Neural cell (in vitro differentiated cells): Measurements from ENCODE around the gene KCNIP4. TPM values are rescaled to one million over a fixed set of nuclear protein-coding genes. Genes with fewer than 3 reads are reported as not detected.

Experiments used
- H2AFZ ChIP-seq: fragments of 200-600, 300-800 bp; sonication (generic), shearing (Covaris generic); 2 replicates; pipeline ENCODE4 v1.6.0; 2014; ENCODE audit warnings: low read depth, mild to moderate bottlenecking, antibody characterized with exemption, low read length, moderate library complexity
- H3F3A ChIP-seq: fragments of 200-600 bp; shearing (Covaris generic); 2 replicates; pipeline ENCODE4 v1.6.1; 2016; ENCODE audit warnings: mild to moderate bottlenecking, moderate library complexity, mixed read lengths, antibody characterized with exemption, low read length; ENCODE audit not compliant: insufficient read depth, poor library complexity, severe bottlenecking
- H3K27ac ChIP-seq: fragments of 200-600, 300-800 bp; sonication (generic), shearing (Covaris generic); 2 replicates; pipeline ENCODE4 v1.5.1; 2014; ENCODE audit warnings: mild to moderate bottlenecking, low read length, moderate library complexity
- H3K27me3 ChIP-seq: fragments of 300-800, 200-600 bp; sonication (generic), shearing (Covaris generic); 2 replicates; pipeline ENCODE4 v1.6.0; 2014; ENCODE audit warnings: mild to moderate bottlenecking, low read depth, low read length, moderate library complexity; ENCODE audit not compliant: insufficient read depth
- H3K36me3 ChIP-seq: fragments of 300-800, 200-600 bp; sonication (generic), shearing (Covaris generic); 2 replicates; pipeline ENCODE4 v1.5.1; 2014; ENCODE audit warnings: mild to moderate bottlenecking, antibody characterized with exemption, low read length, moderate library complexity; ENCODE audit not compliant: insufficient read depth
- H3K4me2 ChIP-seq: fragments of 300-800, 200-600 bp; sonication (generic), shearing (Covaris generic); 2 replicates; pipeline ENCODE4 v1.6.0; 2014; ENCODE audit warnings: mild to moderate bottlenecking, low read length
- H3K4me3 ChIP-seq: fragments of 300-800, 200-600 bp; sonication (generic), shearing (Covaris generic); 2 replicates; pipeline ENCODE4 v1.5.1; 2014; ENCODE audit warnings: mild to moderate bottlenecking, low read length, moderate library complexity
- H3K79me2 ChIP-seq: fragments of 200-600 bp; shearing (Covaris generic); replicated peaks from 2 replicates; pipeline ENCODE4 v1.6.0; 2014; ENCODE audit warnings: mild to moderate bottlenecking, low read length, moderate library complexity; ENCODE audit not compliant: insufficient read depth
- H3K9ac ChIP-seq: fragments of 300-800, 200-600 bp; sonication (generic), shearing (Covaris generic); 2 replicates; pipeline ENCODE4 v1.6.1; 2016; ENCODE audit warnings: mild to moderate bottlenecking, low read length, mixed read lengths
- H3K9me2 ChIP-seq: fragments of 200-600 bp; shearing (Covaris generic); 2 replicates; pipeline ENCODE4 v1.6.1; 2016; ENCODE audit warnings: mild to moderate bottlenecking, low read length, mixed read lengths; ENCODE audit not compliant: insufficient read depth
- H3K9me3 ChIP-seq: fragments of 200-600, 300-800 bp; sonication (generic), shearing (Covaris generic); 2 replicates; pipeline ENCODE4 v1.6.1; 2016; ENCODE audit warnings: mild to moderate bottlenecking, mixed run types, low read length, moderate library complexity, mixed read lengths
- H4K20me1 ChIP-seq: fragments of 200-600 bp; shearing (Covaris generic); 2 replicates; pipeline ENCODE4 v1.6.1; 2016; ENCODE audit warnings: mild to moderate bottlenecking, mixed run types; ENCODE audit not compliant: insufficient read depth
- CTCF ChIP-seq: fragments of 450-650 bp; IDR thresholded peaks from 2 replicates; pipeline ENCODE4 v1.5.1; 2014; ENCODE audit warnings: antibody characterized with exemption, mild to moderate bottlenecking, moderate library complexity; ENCODE audit not compliant: poor library complexity, severe bottlenecking
- EP300 ChIP-seq: fragments of 450-650 bp; conservative IDR thresholded peaks from 2 replicates; pipeline ENCODE4 v1.6.1; 2014; ENCODE audit warnings: antibody characterized with exemption, mild to moderate bottlenecking, moderate library complexity; ENCODE audit not compliant: poor library complexity, severe bottlenecking
- EZH2 ChIP-seq: fragments of 200-600, 300-800 bp; shearing (Covaris generic), sonication (generic); IDR thresholded peaks from 2 replicates; pipeline ENCODE4 v1.6.1; 2014; ENCODE audit warnings: antibody characterized with exemption, low read length, borderline replicate concordance, mild to moderate bottlenecking; ENCODE audit not compliant: insufficient read depth, poor library complexity, severe bottlenecking
- MXI1 ChIP-seq: fragments of 450-650 bp; conservative IDR thresholded peaks from 2 replicates; pipeline ENCODE4 v1.6.1; 2014; ENCODE audit warnings: antibody characterized with exemption, mild to moderate bottlenecking; ENCODE audit not compliant: poor library complexity, severe bottlenecking
- POLR2AphosphoS5 ChIP-seq: IDR thresholded peaks from 2 replicates; pipeline ENCODE4 v1.6.1; 2012
- RAD21 ChIP-seq: fragments of 450-650 bp; conservative IDR thresholded peaks from 2 replicates; pipeline ENCODE4 v1.6.1; 2014; ENCODE audit warnings: antibody characterized with exemption, mild to moderate bottlenecking, moderate library complexity
- REST ChIP-seq: IDR thresholded peaks from 2 replicates; pipeline ENCODE4 v1.6.1; 2012; ENCODE audit warnings: borderline replicate concordance
- SMC3 ChIP-seq: fragments of 450-650 bp; conservative IDR thresholded peaks from 2 replicates; pipeline ENCODE4 v1.6.1; 2014; ENCODE audit warnings: antibody characterized with exemption, mild to moderate bottlenecking, moderate library complexity; ENCODE audit not compliant: poor library complexity
- TAF1 ChIP-seq: IDR thresholded peaks from 2 replicates; pipeline ENCODE4 v1.6.1; 2012; ENCODE audit warnings: low read depth
- polyA plus RNA-seq: library from polyadenylated mRNA; depleted of rRNA; stranded (reverse); fragments of >200 nt; gene quantifications from 2 replicates; pipeline ENCODE4 v1.2.3, GENCODE V29; 2014

KCNIP4 gene
- polyA plus RNA-seq, 1 donor from 2014 or later: 22.8 TPM

- Histone ChIP-seq H2AFZ (no peak overlapping the region), H4K20me1 (no peaks in the 10 kb centered on the region), H3F3A (peaks cover 6% of the 10 kb centered on the region), H3K36me3 (no peaks in the 10 kb centered on the region), H3K4me3 (no peak overlapping the region), H3K9me3 (no peaks in the 10 kb centered on the region), H3K79me2 (no peaks in the 10 kb centered on the region), H3K9ac (no peak overlapping the region), H3K9me2 (no peaks in the 10 kb centered on the region), H3K4me2 (no peak overlapping the region), H3K27ac (no peak overlapping the region), H3K27me3 (no peaks in the 10 kb centered on the region)
- TF ChIP-seq REST (no peak), SMC3 (no peak), EP300 (peak; percentile 85), TAF1 (no peak), POLR2AphosphoS5 (peak; percentile 64)
Observed at GRCh38 chr4:21517126-21517859, 431.3 kb downstream of the KCNIP4 start.

- peak overlapping the region; percentile 84 for H3K27ac ChIP-seq
- H4K20me1 ChIP-seq: no peaks in the 10 kb centered on the region
- H3F3A ChIP-seq: peaks cover 6% of the 10 kb centered on the region
- H3K36me3 ChIP-seq: no peaks in the 10 kb centered on the region
- no peak overlapping the region for H2AFZ ChIP-seq
- H3K9ac ChIP-seq: peak overlapping the region; percentile 38
- no peaks in the 10 kb centered on the region for H3K9me3 ChIP-seq
- peak overlapping the region; percentile 13 for H3K4me2 ChIP-seq
- peak overlapping the region; percentile 44 for H3K4me3 ChIP-seq
- TF ChIP-seq EZH2: no peak
- peak; percentile 97 for TF ChIP-seq EP300
- no peak for TF ChIP-seq RAD21
- no peak for TF ChIP-seq TAF1
- peak; percentile 77 for TF ChIP-seq POLR2AphosphoS5
- TF ChIP-seq MXI1: no peak
- TF ChIP-seq CTCF: no peak
- no peak for TF ChIP-seq SMC3
- peak; percentile 63 for TF ChIP-seq REST
- no peaks in the 10 kb centered on the region for H3K79me2 ChIP-seq
- no peaks in the 10 kb centered on the region for H3K9me2 ChIP-seq
- no peaks in the 10 kb centered on the region for H3K27me3 ChIP-seq
Observed at GRCh38 chr4:21514022-21514694, 434.4 kb downstream of the KCNIP4 start.
